Stimulated activated CD4-positive, alpha-beta T cell treated with anti-CD3 and anti-CD28 coated beads, Interleukin-4, amount 100 ng/mL, for 1 hour (primary cell): Measurements from ENCODE around the gene HTRA1.

Experiments used
- DNase-seq: peaks from one replicate; pipeline ENCODE4 v3.0.0-alpha.2; 2020

The HTRA1 gene

GRCh38 chr10:122497241-122497640 is 35.9 kb downstream of the HTRA1 start:
- no peak for DNase-seq

DNA sequence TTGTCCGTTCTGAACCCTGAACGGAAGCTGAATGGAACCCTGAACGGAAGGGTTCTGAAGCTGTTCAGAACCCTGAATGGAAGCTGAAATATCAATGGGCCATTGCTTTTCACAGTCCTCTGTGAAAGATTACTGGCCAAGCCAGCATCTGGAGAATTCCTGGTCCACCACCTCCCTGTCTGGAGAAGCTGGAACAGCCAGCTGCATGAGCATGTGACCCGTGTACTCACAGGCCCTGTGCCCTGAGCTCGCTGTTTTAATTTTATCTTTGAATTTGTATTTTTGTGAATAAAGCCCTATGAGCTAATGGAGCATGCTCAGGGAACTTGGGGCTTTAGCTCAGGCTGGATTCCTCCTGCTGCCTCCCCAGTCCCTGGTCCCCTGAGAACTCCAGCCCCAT is 37.2 kb downstream of the HTRA1 start:
- DNase-seq, result no peak

GRCh38 chr10:122499012-122499411 is 37.7 kb downstream of the HTRA1 start:
- no peak for DNase-seq

DNA sequence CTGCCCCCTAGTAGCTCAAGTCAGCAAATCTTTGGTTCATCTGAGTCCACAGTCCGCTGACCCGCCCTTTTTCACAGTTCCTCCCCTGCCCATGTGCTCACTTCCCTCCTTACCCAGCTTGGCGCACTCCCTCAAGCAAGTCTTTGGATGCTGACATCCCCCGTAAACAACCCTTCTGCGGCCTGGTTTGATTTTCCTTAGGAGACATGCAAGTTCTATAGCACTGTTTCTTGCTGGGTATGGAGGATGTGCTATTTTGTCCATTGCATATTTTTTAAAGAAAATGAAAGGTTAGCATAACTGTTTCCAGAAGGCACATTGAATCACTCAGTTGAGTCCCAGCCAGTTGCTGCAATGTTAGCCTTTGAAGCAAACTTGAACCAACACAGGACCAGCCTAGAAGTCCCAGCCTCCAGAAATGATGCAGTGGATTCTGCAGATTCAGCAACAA is 38.2 kb downstream of the HTRA1 start:
- no peak for DNase-seq

DNA sequence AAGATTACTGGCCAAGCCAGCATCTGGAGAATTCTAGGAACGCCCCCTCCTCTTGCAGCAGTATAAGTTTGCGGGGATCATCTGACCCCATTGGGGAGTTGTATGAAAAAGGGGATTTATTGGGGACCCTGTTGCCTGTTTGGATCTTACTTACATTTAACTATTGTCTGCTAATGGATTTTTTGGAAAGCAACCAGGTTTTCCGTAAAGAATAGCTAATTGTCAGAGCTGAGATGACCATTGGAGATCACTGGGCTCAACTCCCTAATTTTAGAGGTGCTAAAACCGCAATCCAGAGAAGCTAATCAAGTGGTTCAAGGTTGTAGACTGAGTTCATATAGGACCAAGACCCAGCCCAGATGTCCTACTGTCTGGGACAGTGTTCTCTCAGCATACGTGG is 38.8 kb downstream of the HTRA1 start:
- DNase-seq, result no peak

GRCh38 chr10:122500726-122501125 is 39.4 kb downstream of the HTRA1 start:
- DNase-seq, result no peak

DNA sequence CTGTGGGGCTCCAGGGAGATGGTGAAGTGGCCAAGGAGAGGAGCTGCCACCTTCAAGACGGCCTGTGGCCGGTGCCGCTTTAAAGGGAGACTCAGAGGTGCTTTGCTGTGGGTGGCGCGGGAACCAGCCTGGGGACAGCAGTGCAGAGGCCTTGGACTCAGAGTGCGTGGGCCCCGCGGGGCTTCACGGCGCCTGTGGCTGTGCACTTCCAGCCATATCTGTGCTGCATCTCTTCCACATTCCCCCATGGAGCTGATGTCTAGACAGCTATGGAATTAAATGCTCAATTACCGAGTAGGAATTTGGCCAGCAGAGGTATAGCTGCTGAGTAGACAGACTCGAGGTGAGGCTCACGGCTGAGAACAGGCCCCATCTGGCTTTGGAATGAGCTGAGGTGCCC is 41.7 kb downstream of the HTRA1 start:
- no peak for DNase-seq

DNA sequence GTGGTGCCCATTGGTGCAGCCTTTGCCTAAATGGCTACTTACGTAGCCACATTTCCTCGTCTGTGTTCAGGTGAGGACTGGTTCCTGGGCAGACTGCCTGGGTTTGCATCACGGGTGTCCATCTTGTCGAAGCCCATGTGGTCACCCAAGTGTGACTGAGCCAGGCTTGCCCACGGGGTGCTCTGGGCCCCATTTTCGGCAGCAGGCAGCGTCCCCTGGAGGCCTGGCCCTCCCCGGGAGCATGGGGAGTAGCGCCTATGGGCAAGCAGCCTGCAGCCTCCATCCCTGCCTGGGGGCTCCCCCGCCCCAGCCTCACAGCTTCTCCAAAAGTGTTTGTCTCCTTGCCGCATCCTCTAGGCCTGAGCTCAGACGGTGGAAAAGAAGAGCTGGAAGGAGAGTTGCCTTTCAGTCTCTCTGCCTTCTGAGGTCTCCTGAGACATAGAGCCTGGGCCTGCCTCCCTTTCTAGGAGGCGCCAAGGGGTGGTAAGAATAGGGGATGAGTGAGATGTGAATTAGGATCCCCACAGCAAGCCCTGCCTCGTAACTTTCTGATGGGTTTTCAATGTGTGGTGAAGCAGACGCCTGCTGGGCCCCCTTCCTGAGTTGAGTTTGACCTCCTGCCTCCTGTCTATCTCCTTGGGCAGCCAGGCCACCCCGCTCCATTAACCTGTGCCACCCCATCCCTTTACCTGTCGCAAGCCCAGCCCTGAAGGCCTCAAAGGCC is 42.7 kb downstream of the HTRA1 start:
- no peak for DNase-seq

DNA sequence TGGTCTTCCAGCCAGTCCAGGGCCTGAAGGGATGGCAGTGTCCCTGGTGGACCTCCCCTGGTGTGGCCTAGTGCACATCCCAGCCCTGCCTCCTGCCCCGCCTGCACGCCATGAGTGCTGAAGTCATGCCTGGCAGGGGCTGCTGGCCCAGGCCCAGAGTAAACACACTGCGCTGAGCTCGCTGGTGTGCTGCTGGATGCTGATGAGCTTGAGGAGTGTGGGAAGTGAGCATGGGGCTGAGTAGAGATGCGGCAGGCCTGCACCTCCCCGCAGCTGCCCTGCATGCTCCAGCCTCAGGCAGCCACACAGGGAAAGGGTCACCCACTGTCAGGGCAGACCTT is 43.2 kb downstream of the HTRA1 start:
- DNase-seq, result no peak

GRCh38 chr10:122505011-122505410 is 43.7 kb downstream of the HTRA1 start:
- DNase-seq, result no peak

DNA sequence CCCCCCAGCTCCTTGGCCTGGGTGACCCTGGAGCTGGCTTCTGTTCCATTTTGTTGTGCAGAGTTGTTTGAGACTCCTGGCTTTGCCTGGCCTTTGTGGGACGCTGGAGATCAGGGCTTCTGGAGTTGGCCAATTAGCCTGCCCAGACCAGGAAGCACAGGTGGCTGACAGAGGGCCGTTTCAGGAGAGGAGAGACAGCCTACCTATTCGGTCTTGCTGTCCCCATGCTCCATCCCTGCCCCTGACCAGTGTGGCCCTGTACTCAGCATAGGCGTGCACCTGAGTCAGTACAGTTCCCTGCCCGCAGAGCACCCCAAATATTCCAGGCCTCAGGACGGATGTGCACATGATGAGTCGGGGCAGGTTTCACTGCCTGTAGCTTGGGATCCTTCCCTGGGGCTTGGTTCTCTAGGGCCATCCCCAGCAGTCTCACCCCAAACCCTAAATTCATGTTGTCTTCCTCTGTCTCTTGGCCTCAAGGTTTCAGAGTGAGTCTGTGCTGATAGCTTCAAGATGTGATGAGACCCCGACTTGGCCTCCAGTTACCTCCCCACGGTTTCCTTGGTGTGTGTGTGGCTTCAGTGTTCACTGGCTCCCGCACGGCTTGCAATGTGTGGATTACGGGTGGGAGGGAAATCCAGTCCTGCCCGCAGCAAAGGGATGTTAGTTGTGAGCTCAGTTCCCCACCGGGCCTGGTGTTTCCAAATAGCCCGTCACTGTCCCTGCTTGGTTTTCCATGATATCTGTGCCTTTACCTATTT is 44.7 kb downstream of the HTRA1 start:
- DNase-seq, result no peak

GRCh38 chr10:122507616-122508015 is 46.3 kb downstream of the HTRA1 start:
- DNase-seq, result no peak

DNA sequence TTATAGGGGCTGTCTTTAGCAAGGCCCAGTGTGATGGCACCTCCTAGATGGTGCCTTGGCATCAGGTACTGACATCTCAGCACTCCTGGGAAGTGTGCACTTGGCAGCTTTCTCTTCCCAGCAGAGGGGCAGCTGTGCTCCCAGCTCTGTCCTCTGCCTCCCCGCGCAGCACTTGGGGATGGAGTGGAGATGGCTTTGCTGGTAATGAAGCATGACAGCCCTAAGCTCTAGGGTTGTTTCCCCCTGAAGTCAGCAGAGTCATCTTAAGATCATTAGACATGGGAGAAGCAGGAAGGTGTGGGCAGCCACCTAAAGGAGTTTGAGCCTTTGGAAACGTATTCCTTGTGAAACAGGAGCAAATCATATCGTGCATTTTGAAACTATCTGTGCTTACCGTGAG is 46.7 kb downstream of the HTRA1 start:
- no peak for DNase-seq

DNA sequence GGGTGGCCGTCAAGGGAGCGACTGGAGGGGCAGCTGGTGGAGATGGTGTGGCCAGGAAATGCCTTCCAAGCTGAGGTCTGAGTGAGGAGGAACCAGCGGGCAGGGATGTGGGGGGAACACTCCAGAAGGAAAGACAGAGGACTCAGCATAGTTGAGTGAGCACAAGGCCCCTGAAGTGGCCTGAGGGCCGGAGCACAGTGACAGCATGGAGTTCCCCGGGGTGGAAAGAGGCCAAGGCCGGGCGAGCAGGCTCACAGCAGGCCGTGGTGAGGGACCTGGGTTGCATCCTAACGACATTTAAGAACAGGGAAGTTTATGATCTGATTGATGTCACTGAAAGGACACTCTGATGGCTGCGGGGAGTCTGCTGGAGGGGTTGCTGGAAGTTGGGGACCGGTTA is 48.0 kb downstream of the HTRA1 start:
- DNase-seq, result no peak

- no peak for DNase-seq
Observed at GRCh38 chr10:122510326-122510725, 49.0 kb downstream of the HTRA1 start.

DNA sequence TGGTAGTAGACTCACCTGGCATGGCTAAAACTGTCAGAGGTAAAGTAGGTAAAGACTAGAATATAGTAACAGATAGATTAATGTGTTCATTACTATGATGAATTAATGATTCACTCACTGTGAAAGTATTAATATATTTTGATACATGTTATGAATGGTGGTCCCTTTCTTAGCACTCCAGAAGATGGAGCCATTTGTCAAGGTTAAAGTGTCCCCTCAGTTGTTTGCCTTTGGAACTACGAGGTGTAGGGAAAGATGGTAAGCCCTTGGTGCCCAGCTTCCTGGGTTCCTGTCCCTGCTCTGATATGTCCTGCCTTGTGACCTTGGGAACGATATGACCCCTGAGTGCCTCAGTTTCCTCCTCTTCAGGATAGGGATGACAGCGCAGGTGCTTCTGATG is 49.4 kb downstream of the HTRA1 start:
- no peak for DNase-seq

GRCh38 chr10:122513053-122513452 is 51.7 kb downstream of the HTRA1 start:
- no peak for DNase-seq

DNA sequence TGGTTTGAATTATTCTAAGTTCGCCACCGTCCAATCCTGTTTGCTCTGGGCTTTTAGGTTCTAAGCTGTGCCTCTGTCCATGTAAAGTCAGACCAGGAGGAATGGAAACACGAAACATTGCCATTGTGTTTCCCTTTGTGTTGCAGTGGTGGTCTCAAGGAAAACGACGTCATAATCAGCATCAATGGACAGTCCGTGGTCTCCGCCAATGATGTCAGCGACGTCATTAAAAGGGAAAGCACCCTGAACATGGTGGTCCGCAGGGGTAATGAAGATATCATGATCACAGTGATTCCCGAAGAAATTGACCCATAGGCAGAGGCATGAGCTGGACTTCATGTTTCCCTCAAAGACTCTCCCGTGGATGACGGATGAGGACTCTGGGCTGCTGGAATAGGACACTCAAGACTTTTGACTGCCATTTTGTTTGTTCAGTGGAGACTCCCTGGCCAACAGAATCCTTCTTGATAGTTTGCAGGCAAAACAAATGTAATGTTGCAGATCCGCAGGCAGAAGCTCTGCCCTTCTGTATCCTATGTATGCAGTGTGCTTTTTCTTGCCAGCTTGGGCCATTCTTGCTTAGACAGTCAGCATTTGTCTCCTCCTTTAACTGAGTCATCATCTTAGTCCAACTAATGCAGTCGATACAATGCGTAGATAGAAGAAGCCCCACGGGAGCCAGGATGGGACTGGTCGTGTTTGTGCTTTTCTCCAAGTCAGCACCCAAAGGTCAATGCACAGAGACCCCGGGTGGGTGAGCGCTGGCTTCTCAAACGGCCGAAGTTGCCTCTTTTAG is 52.9 kb downstream of the HTRA1 start:
- DNase-seq, result no peak

DNA sequence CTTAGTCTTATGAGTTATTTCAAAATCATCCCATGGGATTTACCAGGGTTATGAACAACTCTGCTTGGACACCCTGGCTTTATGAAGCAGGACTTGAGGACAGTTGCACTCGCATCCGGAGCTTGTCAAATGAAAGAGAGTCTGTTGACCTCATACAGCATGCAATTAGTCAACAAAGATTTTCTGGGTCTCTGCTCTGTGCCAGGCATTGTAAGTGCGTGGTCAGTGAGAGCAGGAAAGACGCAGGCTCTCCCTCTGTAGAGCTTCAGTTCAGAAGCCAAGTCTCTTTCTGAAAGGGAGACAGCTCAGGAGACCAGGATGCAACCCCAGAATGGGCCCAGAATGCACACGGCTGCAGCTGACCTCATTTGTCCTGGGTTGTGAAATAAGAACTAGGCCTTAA is 53.7 kb downstream of the HTRA1 start:
- DNase-seq, result no peak

- peak; percentile 24 for DNase-seq
Observed at GRCh38 chr10:122515588-122516231, 54.4 kb downstream of the HTRA1 start.

GRCh38 chr10:122516734-122517133 is 55.4 kb downstream of the HTRA1 start:
- no peak for DNase-seq

GRCh38 chr10:122519144-122519543 is 57.8 kb downstream of the HTRA1 start:
- DNase-seq, result no peak

GRCh38 chr10:122519873-122520272 is 58.5 kb downstream of the HTRA1 start:
- DNase-seq, result no peak
